ENCODE data around the gene PAMR1.
A peak's percentile ranks its signal among the peaks of the same experiment; 100 is the strongest.

The PAMR1 gene

GRCh38 chr11:35407041-35407440 lies 118.4 kb downstream of the PAMR1 start:
- DNase-seq (ENCODE audit: low read depth): no peak
- in situ Hi-C loops (cut with HindIII; ENCODE audit: low sequenced_read_pairs): no loop called here
- TF ChIP-seq CTCF (IDR thresholded peaks at IDR 0.05; ENCODE audit: low read depth, low read length, missing control alignments): no peak
- no peak overlapping the region for H3K4me3 ChIP-seq (ENCODE audit: low read depth, low read length)

GRCh38 chr11:35404388-35404775 lies 121.0 kb downstream of the PAMR1 start:
- TF ChIP-seq CTCF (IDR thresholded peaks at IDR 0.05; ENCODE audit: low read depth, low read length, missing control alignments): peak; percentile 31
- in situ Hi-C loops (cut with HindIII; ENCODE audit: low sequenced_read_pairs): no loop called here
- DNase-seq (ENCODE audit: low read depth): no peak
- no peak overlapping the region for H3K4me3 ChIP-seq (ENCODE audit: low read depth, low read length)

- in situ Hi-C loops (cut with HindIII; ENCODE audit: low sequenced_read_pairs): no loop called here
- no peak for TF ChIP-seq CTCF (IDR thresholded peaks at IDR 0.05; ENCODE audit: low read depth, low read length, missing control alignments)
- no peak overlapping the region for H3K4me3 ChIP-seq (ENCODE audit: low read depth, low read length)
- no peak for DNase-seq (ENCODE audit: low read depth)
Observed at GRCh38 chr11:35403765-35404387, 121.5 kb downstream of the PAMR1 start.

GRCh38 chr11:35402751-35403660 lies 122.4 kb downstream of the PAMR1 start:
- TF ChIP-seq CTCF (IDR thresholded peaks at IDR 0.05; ENCODE audit: low read depth, low read length, missing control alignments): no peak
- in situ Hi-C loops (cut with HindIII; ENCODE audit: low sequenced_read_pairs): no loop called here
- H3K4me3 ChIP-seq (ENCODE audit: low read depth, low read length): no peak overlapping the region
- no peak for DNase-seq (ENCODE audit: low read depth)

- H3K4me3 ChIP-seq (ENCODE audit: low read depth, low read length): no peak overlapping the region
- in situ Hi-C loops (cut with HindIII; ENCODE audit: low sequenced_read_pairs): loop anchor here (25.0 kb wide), 1 partner anchor 812 kb away; no protein-coding TSS in a partner anchor
- DNase-seq (ENCODE audit: low read depth): no peak
- no peak for TF ChIP-seq CTCF (IDR thresholded peaks at IDR 0.05; ENCODE audit: low read depth, low read length, missing control alignments)
Observed at GRCh38 chr11:35398881-35399280, 126.5 kb downstream of the PAMR1 start.

GRCh38 chr11:35394941-35395340 lies 130.5 kb downstream of the PAMR1 start:
- no peak for TF ChIP-seq CTCF (IDR thresholded peaks at IDR 0.05; ENCODE audit: low read depth, low read length, missing control alignments)
- DNase-seq (ENCODE audit: low read depth): no peak
- H3K4me3 ChIP-seq (ENCODE audit: low read depth, low read length): no peak overlapping the region
- in situ Hi-C loops (cut with HindIII; ENCODE audit: low sequenced_read_pairs): loop anchor here (25.0 kb wide), 1 partner anchor 808 kb away; no protein-coding TSS in a partner anchor
